Measurements from ENCODE around the gene H2AZ2. TPM values are rescaled to one million over a fixed set of nuclear protein-coding genes. Genes with fewer than 3 reads are reported as not detected.
"Not testable (repeated sequence)": the region's sequence is repeated elsewhere in the genome, so short reads cannot be mapped to it uniquely, and the experiment has no call there.

H2AZ2 gene
- total RNA-seq, 1 donor from 2014 or later: 105 TPM

DNA sequence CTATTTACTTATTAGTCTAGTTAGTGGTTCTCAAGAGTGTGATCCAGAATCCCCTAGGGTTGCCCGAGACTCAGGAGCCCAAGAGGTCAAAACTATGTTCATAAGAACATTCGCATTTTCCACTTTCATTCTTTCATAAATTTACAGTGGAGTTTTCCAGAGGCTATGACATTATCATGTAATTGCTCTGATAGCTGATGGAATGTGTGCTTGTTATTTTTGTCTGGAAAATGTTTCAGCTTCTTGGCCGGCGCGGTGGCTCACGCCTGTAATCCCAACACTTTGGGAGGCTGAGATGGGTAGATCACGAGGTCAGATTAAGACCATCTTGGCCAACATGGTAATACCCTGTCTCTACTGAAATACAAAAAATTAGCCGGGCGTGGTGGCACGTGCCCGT is 27.4 kb upstream of the H2AZ2 start:
- no peak overlapping the region for H3K27ac ChIP-seq (ENCODE audit: low read depth, low read length)
- Mint-ChIP-seq H3K9me3 (ENCODE audit: unreplicated experiment) (peaks cover 12% of the 10 kb centered on the region), H3K27me3 (ENCODE audit: low read depth, unreplicated experiment) (peaks cover 3% of the 10 kb centered on the region), H3K4me1 (ENCODE audit: low read depth, unreplicated experiment) (peaks cover 12% of the 10 kb centered on the region), H3K36me3 (ENCODE audit: low read depth, unreplicated experiment) (peaks cover 2% of the 10 kb centered on the region), H3K4me3 (ENCODE audit: unreplicated experiment) (no peak overlapping the region), H3K27ac (ENCODE audit: unreplicated experiment) (no peak overlapping the region)
- H3K4me3 ChIP-seq (ENCODE audit: insufficient read depth, low read depth, low read length): no peak overlapping the region
- H2AFZ ChIP-seq (ENCODE audit: low read depth, low read length): no peak overlapping the region
- peaks cover 9% of the 10 kb centered on the region for H3K4me1 ChIP-seq (ENCODE audit: insufficient read depth, low read length)
- TF ChIP-seq EZH2 (IDR thresholded peaks at IDR 0.05; ENCODE audit: insufficient read depth, low read length): no peak
- TF ChIP-seq, protein P1, sequence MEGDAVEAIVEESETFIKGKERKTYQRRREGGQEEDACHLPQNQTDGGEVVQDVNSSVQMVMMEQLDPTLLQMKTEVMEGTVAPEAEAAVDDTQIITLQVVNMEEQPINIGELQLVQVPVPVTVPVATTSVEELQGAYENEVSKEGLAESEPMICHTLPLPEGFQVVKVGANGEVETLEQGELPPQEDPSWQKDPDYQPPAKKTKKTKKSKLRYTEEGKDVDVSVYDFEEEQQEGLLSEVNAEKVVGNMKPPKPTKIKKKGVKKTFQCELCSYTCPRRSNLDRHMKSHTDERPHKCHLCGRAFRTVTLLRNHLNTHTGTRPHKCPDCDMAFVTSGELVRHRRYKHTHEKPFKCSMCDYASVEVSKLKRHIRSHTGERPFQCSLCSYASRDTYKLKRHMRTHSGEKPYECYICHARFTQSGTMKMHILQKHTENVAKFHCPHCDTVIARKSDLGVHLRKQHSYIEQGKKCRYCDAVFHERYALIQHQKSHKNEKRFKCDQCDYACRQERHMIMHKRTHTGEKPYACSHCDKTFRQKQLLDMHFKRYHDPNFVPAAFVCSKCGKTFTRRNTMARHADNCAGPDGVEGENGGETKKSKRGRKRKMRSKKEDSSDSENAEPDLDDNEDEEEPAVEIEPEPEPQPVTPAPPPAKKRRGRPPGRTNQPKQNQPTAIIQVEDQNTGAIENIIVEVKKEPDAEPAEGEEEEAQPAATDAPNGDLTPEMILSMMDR (IDR thresholded peaks at IDR 0.05; ENCODE audit: insufficient read depth, low read depth, low read length): no peak
- H3K36me3 ChIP-seq (ENCODE audit: insufficient read depth, low read length): no peaks in the 10 kb centered on the region
- no peaks in the 10 kb centered on the region for H3K27me3 ChIP-seq (ENCODE audit: insufficient read depth, low read length)
- no peak for DNase-seq (ENCODE audit: low read depth)
- no peak overlapping the region for H3K9ac ChIP-seq (ENCODE audit: low read length)
- no peaks in the 10 kb centered on the region for H3K9me3 ChIP-seq (ENCODE audit: insufficient read depth, low read depth, low read length)
- no peak for FAIRE-seq
- H3K79me2 ChIP-seq (ENCODE audit: insufficient read depth, low read length): peaks cover 35% of the 10 kb centered on the region
- H4K20me1 ChIP-seq (ENCODE audit: insufficient read depth, low read length): peaks cover 36% of the 10 kb centered on the region
- no peak overlapping the region for H3K4me2 ChIP-seq (ENCODE audit: low read length)

DNA sequence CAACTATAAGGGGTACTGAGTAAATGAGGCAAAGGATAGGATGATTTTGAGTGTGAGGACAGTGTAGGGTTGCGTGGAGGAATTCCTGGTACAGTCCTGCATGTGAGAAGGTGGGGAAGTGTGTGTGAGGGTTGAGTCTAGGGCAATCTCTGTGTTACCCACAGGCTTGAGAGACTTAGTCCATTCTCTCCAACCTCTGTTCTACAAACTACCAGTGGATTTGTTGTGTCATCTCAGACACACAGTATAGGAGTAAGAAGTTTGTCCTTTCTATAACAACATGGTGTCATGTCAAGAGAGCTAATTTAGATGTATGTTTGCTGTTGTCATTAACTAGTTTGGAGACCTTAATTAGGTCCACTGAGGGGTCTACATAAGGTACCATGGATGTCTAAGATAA is 24.9 kb upstream of the H2AZ2 start:
- peaks cover 13% of the 10 kb centered on the region for H3K9me3 Mint-ChIP-seq (ENCODE audit: unreplicated experiment)
- peaks cover 3% of the 10 kb centered on the region for H3K27me3 Mint-ChIP-seq (ENCODE audit: low read depth, unreplicated experiment)
- no peak overlapping the region for H3K27ac Mint-ChIP-seq (ENCODE audit: unreplicated experiment)
- no peaks in the 10 kb centered on the region for H3K9me3 ChIP-seq (ENCODE audit: insufficient read depth, low read depth, low read length)
- H3K79me2 ChIP-seq (ENCODE audit: insufficient read depth, low read length): peaks cover 11% of the 10 kb centered on the region
- peaks cover 2% of the 10 kb centered on the region for H3K36me3 Mint-ChIP-seq (ENCODE audit: low read depth, unreplicated experiment)
- H3K9ac ChIP-seq (ENCODE audit: low read length): no peak overlapping the region
- H3K27me3 ChIP-seq (ENCODE audit: insufficient read depth, low read length): no peaks in the 10 kb centered on the region
- H4K20me1 ChIP-seq (ENCODE audit: insufficient read depth, low read length): peaks cover 20% of the 10 kb centered on the region
- no peak overlapping the region for H2AFZ ChIP-seq (ENCODE audit: low read depth, low read length)
- no peak overlapping the region for H3K4me3 Mint-ChIP-seq (ENCODE audit: unreplicated experiment)
- no peaks in the 10 kb centered on the region for H3K36me3 ChIP-seq (ENCODE audit: insufficient read depth, low read length)
- DNase-seq (ENCODE audit: low read depth): no peak
- no peak for TF ChIP-seq EZH2 (IDR thresholded peaks at IDR 0.05; ENCODE audit: insufficient read depth, low read length)
- TF ChIP-seq, protein P1 (IDR thresholded peaks at IDR 0.05; ENCODE audit: insufficient read depth, low read depth, low read length): no peak
- peaks cover under 1% of the 10 kb centered on the region for H3K4me1 ChIP-seq (ENCODE audit: insufficient read depth, low read length)
- no peak overlapping the region for H3K27ac ChIP-seq (ENCODE audit: low read depth, low read length)
- FAIRE-seq: no peak
- H3K4me3 ChIP-seq (ENCODE audit: insufficient read depth, low read depth, low read length): no peak overlapping the region
- H3K4me1 Mint-ChIP-seq (ENCODE audit: low read depth, unreplicated experiment): peaks cover 5% of the 10 kb centered on the region
- no peak overlapping the region for H3K4me2 ChIP-seq (ENCODE audit: low read length)

DNA sequence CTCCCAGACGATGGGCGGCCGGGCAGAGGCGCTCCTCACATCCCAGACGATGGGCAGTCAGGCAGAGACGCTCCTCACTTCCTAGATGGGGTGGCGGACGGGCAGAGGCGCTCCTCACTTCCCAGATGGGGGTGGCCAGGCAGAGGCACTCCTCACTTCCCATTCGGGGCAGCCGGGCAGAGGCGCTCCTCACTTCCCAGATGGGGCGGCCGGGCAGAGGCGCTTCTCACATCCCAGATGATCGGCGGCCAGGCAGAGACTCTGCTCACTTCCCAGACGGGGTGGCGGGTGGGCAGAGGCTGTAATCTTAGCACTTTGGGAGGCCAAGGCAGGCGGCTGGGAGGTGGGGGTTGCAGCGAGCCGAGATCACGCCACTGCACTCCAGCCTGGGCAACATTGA is 24.0 kb upstream of the H2AZ2 start:
- not testable (repeated sequence) for H3K9me3 ChIP-seq (ENCODE audit: insufficient read depth, low read depth, low read length); H3K36me3 Mint-ChIP-seq (ENCODE audit: low read depth, unreplicated experiment); H3K27me3 Mint-ChIP-seq (ENCODE audit: low read depth, unreplicated experiment); H3K4me2 ChIP-seq (ENCODE audit: low read length); H3K4me3 ChIP-seq (ENCODE audit: insufficient read depth, low read depth, low read length); H3K79me2 ChIP-seq (ENCODE audit: insufficient read depth, low read length); H3K9ac ChIP-seq (ENCODE audit: low read length); H3K27me3 ChIP-seq (ENCODE audit: insufficient read depth, low read length); H3K27ac ChIP-seq (ENCODE audit: low read depth, low read length); H2AFZ ChIP-seq (ENCODE audit: low read depth, low read length); H3K4me1 ChIP-seq (ENCODE audit: insufficient read depth, low read length); DNase-seq (ENCODE audit: low read depth); H3K27ac Mint-ChIP-seq (ENCODE audit: unreplicated experiment); H3K4me3 Mint-ChIP-seq (ENCODE audit: unreplicated experiment); FAIRE-seq; H3K36me3 ChIP-seq (ENCODE audit: insufficient read depth, low read length)
- Mint-ChIP-seq H3K9me3 (ENCODE audit: unreplicated experiment) (peaks cover 13% of the 10 kb centered on the region), H3K4me1 (ENCODE audit: low read depth, unreplicated experiment) (peaks cover 13% of the 10 kb centered on the region)
- H4K20me1 ChIP-seq (ENCODE audit: insufficient read depth, low read length): peaks cover 12% of the 10 kb centered on the region

DNA sequence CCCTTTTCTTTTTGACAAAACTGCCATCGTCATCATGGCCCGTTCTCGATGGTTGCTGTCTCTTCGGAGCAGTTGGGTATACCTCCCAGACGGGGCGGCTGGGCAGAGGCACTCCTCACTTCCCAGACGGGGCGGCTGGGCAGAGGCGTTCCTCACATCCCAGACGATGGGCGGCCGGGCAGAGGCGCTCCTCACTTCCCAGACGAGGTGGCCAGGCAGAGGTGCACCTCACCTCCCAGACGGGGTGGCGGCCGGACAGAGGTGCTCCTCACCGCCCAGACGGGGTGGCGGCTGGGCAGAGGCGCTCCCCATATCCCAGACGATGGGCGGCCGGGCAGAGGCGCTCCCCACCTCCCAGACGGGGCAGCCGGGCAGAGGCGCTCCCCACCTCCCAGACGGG is 22.9 kb upstream of the H2AZ2 start:
- not testable (repeated sequence) for DNase-seq (ENCODE audit: low read depth); H3K9me3 ChIP-seq (ENCODE audit: insufficient read depth, low read depth, low read length); H3K4me1 ChIP-seq (ENCODE audit: insufficient read depth, low read length); H3K36me3 Mint-ChIP-seq (ENCODE audit: low read depth, unreplicated experiment); H3K36me3 ChIP-seq (ENCODE audit: insufficient read depth, low read length); FAIRE-seq; H3K27ac Mint-ChIP-seq (ENCODE audit: unreplicated experiment); H3K4me2 ChIP-seq (ENCODE audit: low read length); H4K20me1 ChIP-seq (ENCODE audit: insufficient read depth, low read length); H3K27ac ChIP-seq (ENCODE audit: low read depth, low read length); H3K79me2 ChIP-seq (ENCODE audit: insufficient read depth, low read length); H2AFZ ChIP-seq (ENCODE audit: low read depth, low read length); H3K9ac ChIP-seq (ENCODE audit: low read length); H3K4me3 Mint-ChIP-seq (ENCODE audit: unreplicated experiment); H3K27me3 ChIP-seq (ENCODE audit: insufficient read depth, low read length); H3K4me3 ChIP-seq (ENCODE audit: insufficient read depth, low read depth, low read length); H3K27me3 Mint-ChIP-seq (ENCODE audit: low read depth, unreplicated experiment)
- peaks cover 13% of the 10 kb centered on the region for H3K4me1 Mint-ChIP-seq (ENCODE audit: low read depth, unreplicated experiment)
- peaks cover 13% of the 10 kb centered on the region for H3K9me3 Mint-ChIP-seq (ENCODE audit: unreplicated experiment)

DNA sequence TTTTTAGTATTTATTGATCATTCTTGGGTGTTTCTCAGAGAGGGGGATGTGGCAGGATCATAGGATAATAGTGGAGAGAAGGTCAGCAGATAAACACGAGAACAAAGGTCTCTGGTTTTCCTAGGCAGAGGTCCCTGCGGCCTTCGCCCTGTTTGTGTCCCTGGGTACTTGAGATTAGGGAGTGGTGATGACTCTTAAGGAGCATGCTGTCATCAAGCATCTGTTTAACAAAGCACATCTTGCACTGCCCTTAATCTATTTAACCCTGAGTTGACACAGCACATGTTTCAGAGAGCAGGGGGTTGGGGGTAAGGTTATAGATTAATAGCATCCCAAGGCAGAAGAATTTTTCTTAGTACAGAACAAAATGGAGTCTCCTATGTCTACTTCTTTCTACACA is 22.4 kb upstream of the H2AZ2 start:
- peaks cover 13% of the 10 kb centered on the region for H3K9me3 Mint-ChIP-seq (ENCODE audit: unreplicated experiment)
- H2AFZ ChIP-seq (ENCODE audit: low read depth, low read length); H3K27ac Mint-ChIP-seq (ENCODE audit: unreplicated experiment); H3K27me3 Mint-ChIP-seq (ENCODE audit: low read depth, unreplicated experiment); H3K36me3 Mint-ChIP-seq (ENCODE audit: low read depth, unreplicated experiment); H4K20me1 ChIP-seq (ENCODE audit: insufficient read depth, low read length); H3K27me3 ChIP-seq (ENCODE audit: insufficient read depth, low read length); H3K79me2 ChIP-seq (ENCODE audit: insufficient read depth, low read length); H3K4me1 ChIP-seq (ENCODE audit: insufficient read depth, low read length); H3K27ac ChIP-seq (ENCODE audit: low read depth, low read length); FAIRE-seq; H3K4me2 ChIP-seq (ENCODE audit: low read length); DNase-seq (ENCODE audit: low read depth); H3K36me3 ChIP-seq (ENCODE audit: insufficient read depth, low read length); H3K9me3 ChIP-seq (ENCODE audit: insufficient read depth, low read depth, low read length); H3K9ac ChIP-seq (ENCODE audit: low read length); H3K4me3 ChIP-seq (ENCODE audit: insufficient read depth, low read depth, low read length); H3K4me3 Mint-ChIP-seq (ENCODE audit: unreplicated experiment): not testable (repeated sequence)
- peaks cover 13% of the 10 kb centered on the region for H3K4me1 Mint-ChIP-seq (ENCODE audit: low read depth, unreplicated experiment)
